ES-I3 (cell line): ENCODE measurements around the gene CALHM3.
"Not testable (repeated sequence)": the region's sequence is repeated elsewhere in the genome, so short reads cannot be mapped to it uniquely, and the experiment has no call there.

Source experiments
- H3K36me3 ChIP-seq: 2 replicates; pipeline ENCODE4 v1.6.1; 2013; ENCODE audit warnings: mild to moderate bottlenecking, low read length, control low read depth, moderate library complexity; ENCODE audit not compliant: insufficient read depth
- H3K4me1 ChIP-seq: 2 replicates; pipeline ENCODE4 v1.6.1; 2013; ENCODE audit warnings: mild to moderate bottlenecking, control low read depth, low read length; ENCODE audit not compliant: insufficient read depth
- H3K9ac ChIP-seq: 2 replicates; pipeline ENCODE4 v1.6.1; 2013; ENCODE audit warnings: low read depth, mild to moderate bottlenecking, low read length, moderate library complexity
- H3K9me3 ChIP-seq: 2 replicates; pipeline ENCODE4 v1.6.1; 2013; ENCODE audit warnings: mild to moderate bottlenecking, low read length, moderate library complexity; ENCODE audit not compliant: control insufficient read depth, insufficient read depth

The CALHM3 gene

DNA sequence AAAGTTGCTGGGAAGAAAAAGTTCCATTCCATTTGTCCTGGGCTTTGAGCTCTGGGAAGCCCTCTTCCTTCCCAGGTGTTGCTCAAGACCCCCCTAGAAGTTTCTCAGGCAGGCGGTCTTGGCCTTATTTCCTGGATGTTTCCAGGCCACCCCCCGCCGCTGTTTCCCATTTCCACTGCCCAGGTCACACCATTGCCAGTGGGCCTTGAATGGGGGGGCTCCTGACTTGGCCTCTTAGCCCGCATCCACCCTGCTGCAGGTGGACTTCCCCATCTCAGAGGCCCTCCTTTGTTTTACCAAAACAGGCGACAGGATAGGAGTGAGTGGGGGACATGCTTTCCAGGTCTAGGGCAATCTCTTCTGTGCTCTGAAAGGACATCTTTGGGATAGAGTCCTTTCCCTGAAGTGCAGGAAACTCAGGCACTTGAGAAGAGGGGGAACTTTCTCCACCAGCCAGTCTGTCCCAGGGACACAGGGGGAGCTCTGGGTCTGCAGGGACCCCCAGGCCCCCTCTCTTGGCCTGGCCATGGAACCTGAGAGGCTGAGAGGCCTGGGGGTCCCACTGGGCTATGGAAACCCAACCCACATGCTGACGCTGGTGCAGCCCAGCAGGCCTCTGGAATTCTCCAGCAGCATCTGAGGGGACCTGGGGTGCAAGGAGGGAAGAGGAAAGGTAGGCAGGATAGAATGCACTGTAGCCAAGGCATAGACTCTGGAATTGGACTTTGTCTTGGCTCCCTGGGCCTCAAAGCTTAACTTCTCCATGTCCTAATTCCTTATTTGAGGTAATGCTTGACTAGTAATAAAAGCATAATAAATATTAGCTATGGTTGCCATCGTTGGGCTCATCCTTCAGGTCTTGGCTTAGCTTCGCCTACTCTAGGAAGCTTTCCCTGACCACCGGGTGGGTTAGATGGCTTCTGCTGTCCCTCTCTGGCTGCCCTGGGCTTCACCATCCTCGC is 32.0 kb upstream of the CALHM3 start:
- H3K9me3 ChIP-seq = no peaks in the 10 kb centered on the region
- H3K9ac ChIP-seq = no peak overlapping the region
- no peaks in the 10 kb centered on the region; the same call in 1 of the 2 replicates for H3K36me3 ChIP-seq
- H3K4me1 ChIP-seq = peaks cover 12% of the 10 kb centered on the region; the same call in 1 of the 2 replicates

DNA sequence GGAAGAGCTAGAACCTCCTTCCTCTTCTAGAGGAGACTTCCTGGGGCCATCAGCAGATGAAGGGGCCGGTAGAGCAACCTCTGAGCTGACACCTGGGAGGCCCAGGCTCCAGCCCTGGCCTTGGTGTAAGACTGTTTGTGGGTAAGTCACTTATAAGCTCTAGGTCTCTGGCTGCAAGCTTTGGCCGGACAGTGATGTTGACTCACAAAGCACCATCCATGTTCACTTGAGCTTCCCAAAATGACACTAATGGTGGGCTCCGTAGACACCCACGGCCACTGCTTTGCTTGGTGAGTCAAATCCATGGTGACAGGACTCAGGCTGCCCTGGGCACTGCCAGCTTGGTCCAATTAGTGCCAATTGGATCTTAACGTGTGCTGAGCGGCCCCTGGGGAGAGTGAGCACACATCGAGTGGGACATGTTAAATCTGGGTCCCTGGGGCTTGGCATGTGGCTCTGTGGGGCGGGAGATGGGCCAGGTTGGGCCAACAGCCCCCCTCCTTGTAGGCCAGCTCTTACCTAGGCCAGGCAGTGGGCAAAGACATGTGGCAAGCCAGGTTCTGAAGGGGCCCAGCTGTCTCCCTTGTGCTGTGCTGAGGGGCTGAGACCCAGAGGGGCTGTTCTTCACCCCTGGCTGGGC is 31.1 kb upstream of the CALHM3 start:
- peaks cover 12% of the 10 kb centered on the region; the same call in 1 of the 2 replicates for H3K4me1 ChIP-seq
- no peaks in the 10 kb centered on the region; the same call in 1 of the 2 replicates for H3K36me3 ChIP-seq
- no peak overlapping the region for H3K9ac ChIP-seq
- H3K9me3 ChIP-seq = no peaks in the 10 kb centered on the region

DNA sequence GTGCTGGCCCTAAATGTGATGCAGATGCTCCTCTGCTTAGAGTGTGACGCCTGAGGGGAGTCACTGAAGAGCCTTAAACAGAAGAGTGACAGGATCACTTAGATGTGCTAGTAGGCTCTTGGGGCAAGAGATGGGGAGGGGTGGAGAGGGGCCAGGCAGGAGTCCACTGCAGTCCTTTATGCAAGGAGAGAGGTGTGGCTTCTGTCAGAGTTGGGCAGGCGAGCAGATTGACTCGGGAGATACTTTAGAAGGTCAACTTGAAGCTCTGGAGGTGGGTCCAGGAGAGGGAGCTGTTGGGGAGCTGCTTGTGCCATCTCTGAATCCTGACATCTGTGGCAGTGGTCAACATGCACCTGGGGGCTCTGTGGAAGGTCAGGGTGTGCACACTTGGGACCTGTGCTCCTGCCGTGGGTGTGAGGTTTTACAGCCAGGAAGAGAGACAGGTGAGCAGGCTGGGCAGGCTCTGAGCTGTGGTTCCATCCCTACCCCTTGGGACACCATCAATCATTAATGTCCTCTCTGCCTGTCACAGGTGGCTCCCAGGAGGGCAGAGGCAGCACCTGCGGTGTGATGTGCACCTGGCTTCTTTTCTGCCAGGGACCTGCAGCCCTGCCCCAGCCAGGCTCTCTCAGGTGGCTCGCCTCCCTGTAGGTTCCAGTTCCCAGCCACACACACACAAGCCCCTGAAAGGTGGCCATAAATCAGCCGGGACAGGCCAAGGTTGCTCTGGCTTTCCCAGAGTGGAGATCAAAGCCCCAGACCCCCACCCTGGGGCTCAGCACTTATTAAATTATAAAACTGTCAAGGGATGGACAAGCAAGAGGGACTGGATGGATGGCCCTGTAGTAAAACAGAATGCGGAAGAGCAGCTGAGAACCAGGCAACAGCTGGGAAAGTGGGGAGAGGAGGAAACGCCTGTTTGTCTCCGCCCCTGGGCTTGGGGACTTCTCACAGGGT is 28.5 kb upstream of the CALHM3 start:
- Histone ChIP-seq H3K36me3 (no peaks in the 10 kb centered on the region; the same call in 1 of the 2 replicates), H3K4me1 (peaks cover 16% of the 10 kb centered on the region; the same call in 1 of the 2 replicates), H3K9ac (no peak overlapping the region), H3K9me3 (no peaks in the 10 kb centered on the region)

DNA sequence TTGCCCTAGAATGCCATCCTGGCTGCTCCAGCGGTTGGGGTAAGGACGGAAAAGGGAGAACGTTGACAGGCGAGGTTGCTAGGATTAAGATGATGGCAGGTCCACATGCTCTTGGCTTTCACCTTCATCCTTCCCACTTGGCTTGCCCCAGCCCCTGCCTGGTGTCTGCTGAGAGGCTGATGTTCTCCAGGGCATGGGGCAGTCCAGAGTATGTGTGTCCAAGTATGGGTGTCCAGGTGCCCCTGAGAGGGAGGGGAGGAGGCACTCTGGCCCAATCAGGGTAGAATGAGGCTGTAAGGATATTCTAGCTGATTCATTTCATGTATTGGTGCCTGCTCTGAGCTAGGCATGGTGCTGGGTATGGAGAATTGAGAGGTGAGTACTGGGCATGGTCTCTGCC is 27.0 kb upstream of the CALHM3 start:
- Histone ChIP-seq H3K9ac (no peak overlapping the region), H3K36me3 (no peaks in the 10 kb centered on the region; the same call in 1 of the 2 replicates), H3K9me3 (no peaks in the 10 kb centered on the region), H3K4me1 (peaks cover 15% of the 10 kb centered on the region; the same call in 1 of the 2 replicates)

DNA sequence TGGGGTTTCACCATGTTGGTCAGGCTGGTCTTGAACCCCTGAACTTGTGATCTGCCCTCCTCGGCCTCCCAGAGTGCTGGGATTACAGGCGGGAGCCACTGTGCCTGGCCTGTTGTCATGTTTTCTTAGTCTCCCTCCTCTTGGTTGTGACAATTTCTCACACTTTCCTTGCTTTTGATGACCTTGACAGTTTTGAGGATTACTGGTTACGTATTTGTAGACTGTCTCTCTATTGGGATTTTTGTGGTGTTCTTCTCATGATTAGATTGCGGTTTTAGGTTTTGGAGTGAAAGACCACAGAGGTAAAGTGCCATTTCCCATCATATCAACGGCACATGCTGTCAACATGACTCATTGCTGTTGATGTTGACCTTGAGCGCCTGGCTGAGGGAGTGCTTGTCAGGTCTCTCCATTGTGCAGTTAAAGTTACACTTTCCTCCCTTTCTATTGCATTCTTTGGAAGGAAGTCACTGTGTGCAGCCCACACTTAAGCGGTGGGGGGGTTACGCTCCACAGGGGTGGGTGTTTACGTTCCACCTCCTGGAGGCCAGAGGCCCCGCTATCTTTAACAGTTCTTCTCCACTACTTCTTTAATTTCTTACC is 25.2 kb upstream of the CALHM3 start:
- Histone ChIP-seq H3K9ac (no peak overlapping the region), H3K9me3 (no peaks in the 10 kb centered on the region), H3K36me3 (no peaks in the 10 kb centered on the region), H3K4me1 (peaks cover 31% of the 10 kb centered on the region; the same call in 1 of the 2 replicates)

DNA sequence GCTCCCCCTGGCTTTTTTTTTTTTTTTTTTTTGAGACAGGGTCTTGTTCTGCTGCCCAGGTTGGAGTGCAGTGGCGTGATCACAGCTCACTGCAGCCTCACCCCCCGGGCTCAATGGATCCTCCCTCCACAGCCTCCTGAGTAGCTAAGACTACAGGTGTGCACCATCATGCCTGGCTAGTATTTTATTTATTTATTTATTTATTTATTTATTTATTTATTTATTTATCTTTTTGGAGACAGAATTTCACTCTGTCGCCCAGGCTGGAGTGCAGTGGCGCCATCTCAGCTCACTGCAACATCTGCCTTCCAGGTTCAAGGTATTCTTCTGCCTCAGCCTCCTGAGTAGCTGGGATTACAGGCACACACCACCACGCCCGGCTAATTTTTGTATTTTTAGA is 24.7 kb upstream of the CALHM3 start:
- H3K4me1 ChIP-seq = peaks cover 31% of the 10 kb centered on the region; the same call in 1 of the 2 replicates
- H3K36me3 ChIP-seq, H3K9me3 ChIP-seq, H3K9ac ChIP-seq: not testable (repeated sequence)

DNA sequence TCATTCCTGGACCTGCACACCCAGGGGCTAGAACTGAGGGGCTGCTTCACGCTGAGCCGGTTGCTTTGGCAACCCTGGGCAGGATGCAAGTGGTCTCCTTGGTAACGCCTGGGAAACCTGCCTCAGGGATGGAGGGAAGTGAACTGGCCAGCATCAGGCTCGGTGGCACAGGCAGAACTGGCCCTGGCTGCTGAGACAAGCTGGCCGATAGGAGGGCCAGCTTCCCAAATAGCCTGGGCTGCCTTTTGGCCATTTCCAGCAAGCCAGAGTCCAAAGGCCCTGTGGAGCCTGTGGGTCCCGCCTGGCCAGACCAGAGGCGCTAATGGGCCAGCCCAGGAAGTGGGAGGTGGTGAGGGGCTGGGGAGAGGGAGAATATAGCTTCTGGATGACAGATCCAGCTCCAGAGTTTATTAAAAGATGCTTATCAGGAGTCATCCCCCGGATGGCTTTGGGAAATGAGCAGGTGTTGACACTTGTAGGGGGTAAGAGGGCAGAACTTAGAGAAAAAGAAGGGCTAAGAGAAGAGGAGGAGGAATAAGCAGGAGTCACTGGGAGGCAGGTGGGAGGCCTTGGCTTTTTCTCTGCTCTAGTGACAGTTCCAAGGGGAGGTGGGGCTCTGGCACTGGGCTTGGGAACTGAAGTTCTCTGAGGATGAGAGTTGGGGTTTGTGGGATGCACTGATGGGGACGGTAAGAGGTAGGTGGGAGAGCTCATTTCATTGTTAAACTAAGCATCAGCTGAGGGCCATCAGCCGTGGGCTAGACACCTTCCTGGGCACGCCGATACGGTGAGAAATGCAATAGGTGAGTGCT is 24.0 kb upstream of the CALHM3 start:
- no peaks in the 10 kb centered on the region for H3K9me3 ChIP-seq

DNA sequence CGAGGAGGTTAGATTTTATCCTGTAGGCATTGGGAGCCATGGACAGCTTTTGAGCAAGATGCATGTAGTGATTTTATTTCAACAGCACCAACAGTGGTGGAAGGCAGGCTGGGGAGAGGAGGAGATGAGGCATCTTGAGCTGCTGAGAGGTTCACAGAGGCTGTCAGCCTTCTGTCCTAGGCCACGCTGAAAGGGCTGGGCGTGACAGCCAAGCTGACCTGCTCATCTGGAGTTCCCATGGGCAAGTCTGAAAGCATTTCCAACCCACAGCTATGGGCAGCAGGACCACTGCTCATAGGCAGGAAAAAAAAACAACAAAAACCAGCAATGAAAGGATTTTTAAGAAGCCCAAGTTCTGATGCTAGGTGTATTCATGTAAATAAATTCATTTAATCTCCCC is 22.1 kb upstream of the CALHM3 start:
- Histone ChIP-seq H3K9ac (no peak overlapping the region), H3K36me3 (no peaks in the 10 kb centered on the region), H3K9me3 (no peaks in the 10 kb centered on the region), H3K4me1 (peaks cover 26% of the 10 kb centered on the region; the same call in 1 of the 2 replicates)

More for the DNA sequence above, 24.0 kb upstream of the CALHM3 start:
- peaks cover 31% of the 10 kb centered on the region; the same call in 1 of the 2 replicates for H3K4me1 ChIP-seq
- no peak overlapping the region for H3K9ac ChIP-seq
- no peaks in the 10 kb centered on the region for H3K36me3 ChIP-seq

DNA sequence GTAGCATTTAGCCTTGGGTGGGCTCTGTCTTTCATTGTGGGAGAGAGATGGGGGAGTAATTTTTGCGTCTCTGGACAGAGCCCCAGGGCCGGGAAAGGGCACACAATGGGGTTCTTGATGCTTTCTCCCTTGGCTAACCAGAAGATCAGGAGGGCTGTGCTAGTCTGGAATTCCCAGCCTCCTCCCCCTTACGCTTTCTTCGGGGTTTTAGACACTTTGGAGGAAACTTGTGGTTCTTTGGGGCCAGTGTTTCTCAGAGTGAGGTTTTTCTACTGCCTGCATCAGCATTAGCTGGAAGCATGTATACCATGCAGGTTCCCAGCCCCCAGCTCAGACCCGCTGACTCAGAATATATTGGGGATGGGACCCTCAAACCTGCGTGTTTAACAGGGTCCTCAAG is 21.4 kb upstream of the CALHM3 start:
- Histone ChIP-seq H3K4me1 (peaks cover 26% of the 10 kb centered on the region; the same call in 1 of the 2 replicates), H3K36me3 (no peaks in the 10 kb centered on the region), H3K9me3 (no peaks in the 10 kb centered on the region), H3K9ac (no peak overlapping the region)

DNA sequence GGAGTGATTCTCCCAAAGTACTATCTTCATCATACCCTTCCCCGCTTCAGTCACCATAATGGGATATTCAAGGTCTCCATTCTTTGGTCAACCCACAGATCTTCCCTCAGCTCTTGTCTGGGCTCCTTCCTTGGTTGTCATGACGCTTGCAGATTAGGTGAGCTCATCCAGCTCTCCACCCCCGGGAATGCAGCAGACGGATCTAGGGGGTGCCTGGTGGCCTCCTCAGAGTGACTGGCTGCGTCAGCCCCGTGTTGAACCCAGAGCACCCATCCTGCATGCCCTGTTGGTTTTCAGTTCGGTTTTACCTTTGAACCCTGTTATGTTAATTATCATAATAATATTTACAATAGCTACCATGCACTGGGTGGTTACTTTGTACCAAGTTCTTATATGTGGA is 20.8 kb upstream of the CALHM3 start:
- Histone ChIP-seq H3K9me3 (no peaks in the 10 kb centered on the region), H3K9ac (no peak overlapping the region), H3K36me3 (no peaks in the 10 kb centered on the region), H3K4me1 (peaks cover 26% of the 10 kb centered on the region; the same call in 1 of the 2 replicates)

DNA sequence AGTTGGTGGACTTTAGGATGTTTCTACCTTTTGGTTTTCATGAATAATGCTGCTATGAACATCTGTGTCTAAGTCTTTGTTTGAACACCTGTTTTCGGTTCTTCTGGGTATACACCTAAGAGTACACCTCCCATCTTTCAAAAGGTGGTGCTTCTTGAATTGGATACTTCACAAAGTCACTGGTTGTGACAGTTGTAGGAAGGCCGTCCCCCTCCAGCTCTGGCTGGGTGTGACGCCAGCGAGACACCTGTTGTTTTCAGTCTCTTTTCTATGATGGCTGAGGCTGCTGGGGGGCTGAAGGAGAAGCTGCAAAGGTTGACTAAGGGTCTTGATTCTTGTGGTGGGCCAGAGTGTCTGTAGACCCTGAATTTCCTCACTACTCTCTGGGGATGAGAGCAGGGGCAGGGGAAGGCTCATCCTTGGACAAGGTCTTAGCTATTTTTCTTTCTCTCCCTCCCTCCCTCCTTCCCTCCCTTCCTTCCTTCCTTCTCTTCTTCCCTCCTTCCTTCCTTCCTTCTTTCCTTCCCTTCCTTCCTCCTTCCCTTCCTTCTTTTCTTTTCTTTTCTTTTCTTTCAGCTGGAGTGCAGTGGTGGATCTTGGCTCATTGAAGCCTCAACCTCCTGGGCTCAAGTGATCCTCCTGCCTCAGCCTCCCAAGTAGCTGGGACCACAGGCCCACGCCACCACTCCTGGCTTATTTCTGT is 20.0 kb upstream of the CALHM3 start:
- H3K36me3 ChIP-seq = no peaks in the 10 kb centered on the region
- peaks cover 18% of the 10 kb centered on the region; the same call in 1 of the 2 replicates for H3K4me1 ChIP-seq
- no peak overlapping the region for H3K9ac ChIP-seq
- no peaks in the 10 kb centered on the region for H3K9me3 ChIP-seq

DNA sequence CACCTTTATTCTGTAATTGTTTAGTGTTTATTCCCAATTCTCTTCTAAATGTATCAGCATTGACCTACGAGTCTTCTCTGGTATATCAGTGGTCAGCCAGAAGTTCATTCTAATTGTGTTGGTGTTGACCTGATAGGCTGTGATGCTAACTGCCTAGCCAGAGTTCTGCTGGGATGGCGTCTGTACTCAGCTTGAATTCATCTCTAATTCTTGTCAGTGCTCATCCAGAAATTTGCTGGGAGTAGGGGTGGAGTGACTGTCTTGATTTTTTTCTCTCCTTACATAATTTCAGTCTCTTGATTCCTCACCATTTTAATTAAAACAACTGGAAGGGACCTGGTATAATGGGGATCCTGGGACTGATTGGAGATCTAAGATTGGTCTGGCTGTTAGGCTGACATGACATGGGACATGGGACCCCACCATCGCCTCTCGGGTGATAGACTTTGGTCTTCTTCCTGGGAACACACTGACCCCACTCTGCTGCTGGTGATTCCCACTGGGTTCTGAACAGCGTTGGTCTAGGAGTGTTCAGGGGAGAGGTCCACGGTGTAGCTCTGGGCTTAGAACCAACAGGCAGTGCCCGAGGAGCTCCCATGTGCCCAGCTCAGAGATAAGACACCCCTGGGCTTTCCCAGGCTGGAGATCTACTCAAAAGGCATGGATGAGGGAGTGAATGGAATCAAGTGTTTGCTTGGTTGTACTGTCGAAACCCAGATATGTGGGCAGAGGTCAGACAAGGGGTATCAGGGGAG is 18.3 kb upstream of the CALHM3 start:
- Histone ChIP-seq H3K9me3 (no peaks in the 10 kb centered on the region), H3K9ac (no peak overlapping the region), H3K4me1 (peaks cover 26% of the 10 kb centered on the region), H3K36me3 (no peaks in the 10 kb centered on the region)
